Measurements from ENCODE around the gene RBPJ. TPM values are rescaled to one million over a fixed set of nuclear protein-coding genes. Genes with fewer than 3 reads are reported as not detected.

Gene RBPJ
- total RNA-seq, 1 experiment from 2014 or later, result 33.7 TPM

DNA sequence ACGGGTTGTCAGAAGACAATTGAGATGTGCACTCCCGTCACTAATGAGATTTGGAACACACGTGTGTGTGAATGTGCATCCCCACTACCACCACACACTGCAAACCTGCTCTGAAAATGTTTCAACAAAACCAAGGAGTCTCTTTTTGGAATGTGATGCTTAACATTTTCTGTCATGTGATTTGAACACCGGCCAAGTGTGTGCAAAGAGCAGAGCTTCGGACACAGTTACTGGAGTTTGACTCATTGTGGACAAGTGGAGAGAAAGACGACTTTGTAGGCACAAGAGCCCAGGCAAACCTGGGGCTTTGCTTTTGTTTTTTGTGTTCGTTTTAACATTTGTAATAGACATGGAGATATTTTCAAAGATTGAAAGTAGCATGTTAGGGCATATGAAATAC is 120.3 kb downstream of the RBPJ start:
- ChIA-PET POLR2A (no interaction called here), CTCF (no interaction called here)
- DNase-seq (ENCODE audit: low read depth, low spot score) (no peak), ATAC-seq (no peak)
- intact Hi-C loops (cut with micrococcal nuclease; ENCODE audit: unreplicated experiment) (no loop called here), in situ Hi-C loops (cut with HindIII; ENCODE audit: low pct_unique_long_range_greater_than_20kb, low sequenced_read_pairs) (no loop called here)
- H3K36me3 ChIP-seq (ENCODE audit: control insufficient read depth, insufficient read depth, low read length), result no peaks in the 10 kb centered on the region
- H3K4me1 ChIP-seq (ENCODE audit: control insufficient read depth, insufficient read depth, low read length), result no peaks in the 10 kb centered on the region
- BruUV-seq (replicated peaks), result no TSS peak
- no peaks in the 10 kb centered on the region for H3K9me3 ChIP-seq (ENCODE audit: control insufficient read depth, insufficient read depth, low read depth, low read length)
- H3K27me3 ChIP-seq (ENCODE audit: control insufficient read depth, insufficient read depth, low read length), result no peaks in the 10 kb centered on the region
- H3K27ac ChIP-seq (ENCODE audit: low read length), result no peak overlapping the region
- TF ChIP-seq TCF7L2 (IDR thresholded peaks at IDR 0.05; ENCODE audit: low read depth, low read length) (no peak), POLR2AphosphoS5 (IDR thresholded peaks at IDR 0.05; ENCODE audit: low read depth, low read length) (no peak), SIN3A (IDR thresholded peaks at IDR 0.05; ENCODE audit: borderline replicate concordance, insufficient read depth, low read depth, low read length) (no peak), CTCF (IDR thresholded peaks at IDR 0.05) (no peak)
- no peak overlapping the region for H3K4me3 ChIP-seq (ENCODE audit: low read depth in 2 of 2, low read length in 2 of 2)

GRCh38 chr4:26441771-26442170 is 121.0 kb downstream of the RBPJ start:
- Histone ChIP-seq H3K9me3 (ENCODE audit: control insufficient read depth, insufficient read depth, low read depth, low read length) (no peaks in the 10 kb centered on the region), H3K27ac (ENCODE audit: low read length) (no peak overlapping the region), H3K4me1 (ENCODE audit: control insufficient read depth, insufficient read depth, low read length) (no peaks in the 10 kb centered on the region), H3K4me3 (ENCODE audit: low read depth in 2 of 2, low read length in 2 of 2) (no peak overlapping the region), H3K36me3 (ENCODE audit: control insufficient read depth, insufficient read depth, low read length) (no peaks in the 10 kb centered on the region), H3K27me3 (ENCODE audit: control insufficient read depth, insufficient read depth, low read length) (no peaks in the 10 kb centered on the region)
- intact Hi-C loops (cut with micrococcal nuclease; ENCODE audit: unreplicated experiment), result no loop called here
- in situ Hi-C loops (cut with HindIII; ENCODE audit: low pct_unique_long_range_greater_than_20kb, low sequenced_read_pairs), result no loop called here
- BruUV-seq (replicated peaks), result no TSS peak
- TF ChIP-seq CTCF (IDR thresholded peaks at IDR 0.05) (no peak), POLR2AphosphoS5 (IDR thresholded peaks at IDR 0.05; ENCODE audit: low read depth, low read length) (no peak), SIN3A (IDR thresholded peaks at IDR 0.05; ENCODE audit: borderline replicate concordance, insufficient read depth, low read depth, low read length) (no peak), REST (IDR thresholded peaks at IDR 0.05; ENCODE audit: insufficient read depth in 1 of 2, low read depth in 2 of 2, low read length in 1 of 2) (no peak), TCF7L2 (IDR thresholded peaks at IDR 0.05; ENCODE audit: low read depth, low read length) (no peak)
- CTCF ChIA-PET, result no interaction called here
- no peak for ATAC-seq
- POLR2A ChIA-PET, result no interaction called here
- DNase-seq (ENCODE audit: low read depth, low spot score), result no peak

Data from Panc1 (cell line).